Panc1 (cell line): Measurements from ENCODE around the gene FAM200C. TPM values are rescaled to one million over a fixed set of nuclear protein-coding genes. Genes with fewer than 3 reads are reported as not detected.

Source experiments
- ATAC-seq: fragments of 200-7000 bp; cut with Tn5 transposase; 2 replicates; pipeline ENCODE4 v1.9.1; 2020; ENCODE audit warnings: mild to moderate bottlenecking, moderate library complexity
- BruUV-seq: library from RNA; stranded (reverse); fragments of 400-500 nt; replicated peaks from 2 replicates; lab custom pipeline; 2021; lab: Mats Ljungman, UMichigan
- CTCF ChIA-PET: fragments of 300-600 bp; sonication (Branson Sonifier 250); formaldehyde crosslinking; loops from one replicate; lab custom pipeline; 2022; ENCODE audit warnings: antibody characterized with exemption; lab: Charles Lee
- POLR2A ChIA-PET: fragments of 300-600 bp; sonication (Branson Sonifier 250); formaldehyde crosslinking; loops from one replicate; lab custom pipeline; 2022; ENCODE audit warnings: antibody characterized with exemption; lab: Charles Lee
- DNase-seq: peaks from one replicate; pipeline ENCODE4 v3.0.0-alpha.2; 2010; ENCODE audit warnings: low read depth, low spot score
- H3K27ac ChIP-seq: 2 replicates; pipeline ENCODE4 v1.5.1; 2011; ENCODE audit warnings: mild to moderate bottlenecking, low read length, inconsistent platforms
- H3K27me3 ChIP-seq: fragments of 200-500 bp; sonication (Bioruptor generic); 2 replicates; pipeline ENCODE4 v1.6.0; 2014; ENCODE audit warnings: low read length, inconsistent platforms; ENCODE audit not compliant: control insufficient read depth, insufficient read depth
- H3K36me3 ChIP-seq: fragments of 200-500 bp; sonication (Bioruptor generic); 2 replicates; pipeline ENCODE4 v1.5.1; 2014; ENCODE audit warnings: inconsistent platforms, mild to moderate bottlenecking, low read length, moderate library complexity; ENCODE audit not compliant: control insufficient read depth, insufficient read depth
- H3K4me1 ChIP-seq: 2 replicates; pipeline ENCODE4 v1.5.1; 2011; ENCODE audit warnings: inconsistent platforms, mild to moderate bottlenecking, low read length, moderate library complexity; ENCODE audit not compliant: control insufficient read depth, insufficient read depth
- H3K4me3 ChIP-seq, 2 experiments: 2 replicates each; pipeline ENCODE4 v1.5.1; 2011 to 2012; ENCODE audit warnings: low read depth in 2 of 2, low read length in 2 of 2, mild to moderate bottlenecking in 2 of 2, inconsistent platforms in 1 of 2, moderate library complexity in 1 of 2
- H3K9me3 ChIP-seq: fragments of 200-500 bp; sonication (Bioruptor generic); 2 replicates; pipeline ENCODE4 v1.5.1; 2014; ENCODE audit warnings: low read depth, mild to moderate bottlenecking, inconsistent platforms, low read length, moderate library complexity; ENCODE audit not compliant: control insufficient read depth, insufficient read depth
- CTCF ChIP-seq: fragments of 450-650 bp; IDR thresholded peaks from 2 replicates; pipeline ENCODE4 v1.5.1; 2017; ENCODE audit warnings: mild to moderate bottlenecking
- POLR2AphosphoS5 ChIP-seq: IDR thresholded peaks from 2 replicates; pipeline ENCODE4 v1.6.1; 2012; ENCODE audit warnings: mild to moderate bottlenecking, low read depth, low read length, moderate library complexity
- REST ChIP-seq, 2 experiments: IDR thresholded peaks; 2 replicates each; pipeline ENCODE4 v1.6.1; 2011 to 2012; ENCODE audit warnings: low read depth in 2 of 2, control low read depth in 1 of 2, low read length in 1 of 2, mild to moderate bottlenecking in 1 of 2, moderate library complexity in 1 of 2; ENCODE audit not compliant: insufficient read depth in 1 of 2
- SIN3A ChIP-seq: IDR thresholded peaks from 2 replicates; pipeline ENCODE4 v1.6.1; 2012; ENCODE audit warnings: low read depth, mild to moderate bottlenecking, low read length, moderate library complexity, borderline replicate concordance; ENCODE audit not compliant: insufficient read depth
- TCF7L2 ChIP-seq: IDR thresholded peaks from 2 replicates; pipeline ENCODE4 v1.6.1; 2011; ENCODE audit warnings: mild to moderate bottlenecking, low read depth, low read length, inconsistent platforms
- in situ Hi-C: cut with HindIII; loops from 2 replicates; pipeline ENCODE4 v1.10.0; 2016; ENCODE audit warnings: low sequenced_read_pairs, low pct_unique_long_range_greater_than_20kb
- intact Hi-C: fragments of 100-400 bp; cut with micrococcal nuclease; formaldehyde crosslinking; loops from one replicate; pipeline ENCODE4 v1.10.0; 2022; ENCODE audit not compliant: unreplicated experiment
- total RNA-seq: library from RNA; stranded (reverse); gene quantifications from one replicate; pipeline ENCODE4 v1.2.1, GENCODE V29; 2021; ENCODE audit not compliant: unreplicated experiment

The FAM200C gene
- total RNA-seq, 1 experiment from 2014 or later, result 3.0 TPM

- H3K4me1 ChIP-seq, result no peaks in the 10 kb centered on the region
- in situ Hi-C loops, result no loop called here
- no peak overlapping the region for H3K4me3 ChIP-seq
- no peaks in the 10 kb centered on the region for H3K36me3 ChIP-seq
- no peaks in the 10 kb centered on the region for H3K9me3 ChIP-seq
- ChIA-PET POLR2A (no interaction called here), CTCF (no interaction called here)
- BruUV-seq, result no TSS peak
- DNase-seq, result no peak
- no peaks in the 10 kb centered on the region for H3K27me3 ChIP-seq
- intact Hi-C loops, result no loop called here
- no peak for ATAC-seq
- no peak for TF ChIP-seq SIN3A
- TF ChIP-seq TCF7L2, result no peak
- TF ChIP-seq CTCF, result no peak
- TF ChIP-seq POLR2AphosphoS5, result no peak
- TF ChIP-seq REST (IDR thresholded peaks at IDR 0.05; ENCODE audit: insufficient read depth in 1 of 2, low read depth in 2 of 2, low read length in 1 of 2), result no peak
- no peak overlapping the region for H3K27ac ChIP-seq
Observed at GRCh38 chr5:160445132-160445531, 45.3 kb upstream of the FAM200C start.

- ATAC-seq, result no peak
Observed at GRCh38 chr5:160444407-160444806, 44.6 kb upstream of the FAM200C start.

More at GRCh38 chr5:160444407-160444806, 44.6 kb upstream of the FAM200C start:
- H3K27me3 ChIP-seq, result no peaks in the 10 kb centered on the region
- H3K27ac ChIP-seq, result no peak overlapping the region
- CTCF ChIA-PET, result no interaction called here
- in situ Hi-C loops (no loop called here), intact Hi-C loops (no loop called here)
- DNase-seq, result no peak
- no peaks in the 10 kb centered on the region for H3K36me3 ChIP-seq
- H3K9me3 ChIP-seq, result no peaks in the 10 kb centered on the region
- no peaks in the 10 kb centered on the region for H3K4me1 ChIP-seq
- TF ChIP-seq SIN3A (no peak), TCF7L2 (no peak), REST (IDR thresholded peaks at IDR 0.05; ENCODE audit: insufficient read depth in 1 of 2, low read depth in 2 of 2, low read length in 1 of 2) (no peak), CTCF (no peak), POLR2AphosphoS5 (no peak)
- BruUV-seq, result no TSS peak
- H3K4me3 ChIP-seq, result no peak overlapping the region
- POLR2A ChIA-PET, result no interaction called here
